Epithelial cell of umbilical artery (primary cell): ENCODE results near the gene ENTPD5. TPM values are rescaled to one million over a fixed set of nuclear protein-coding genes. Genes with fewer than 3 reads are reported as not detected.

ENCODE experiments used
- total RNA-seq: library from RNA; depleted of rRNA; stranded (reverse); fragments of >200 nt; gene quantifications from 2 replicates; pipeline ENCODE4 v1.2.3, GENCODE V29; 2014

The ENTPD5 gene, protein sequence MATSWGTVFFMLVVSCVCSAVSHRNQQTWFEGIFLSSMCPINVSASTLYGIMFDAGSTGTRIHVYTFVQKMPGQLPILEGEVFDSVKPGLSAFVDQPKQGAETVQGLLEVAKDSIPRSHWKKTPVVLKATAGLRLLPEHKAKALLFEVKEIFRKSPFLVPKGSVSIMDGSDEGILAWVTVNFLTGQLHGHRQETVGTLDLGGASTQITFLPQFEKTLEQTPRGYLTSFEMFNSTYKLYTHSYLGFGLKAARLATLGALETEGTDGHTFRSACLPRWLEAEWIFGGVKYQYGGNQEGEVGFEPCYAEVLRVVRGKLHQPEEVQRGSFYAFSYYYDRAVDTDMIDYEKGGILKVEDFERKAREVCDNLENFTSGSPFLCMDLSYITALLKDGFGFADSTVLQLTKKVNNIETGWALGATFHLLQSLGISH
- total RNA-seq = 6.8 TPM in 2 replicates

DNA sequence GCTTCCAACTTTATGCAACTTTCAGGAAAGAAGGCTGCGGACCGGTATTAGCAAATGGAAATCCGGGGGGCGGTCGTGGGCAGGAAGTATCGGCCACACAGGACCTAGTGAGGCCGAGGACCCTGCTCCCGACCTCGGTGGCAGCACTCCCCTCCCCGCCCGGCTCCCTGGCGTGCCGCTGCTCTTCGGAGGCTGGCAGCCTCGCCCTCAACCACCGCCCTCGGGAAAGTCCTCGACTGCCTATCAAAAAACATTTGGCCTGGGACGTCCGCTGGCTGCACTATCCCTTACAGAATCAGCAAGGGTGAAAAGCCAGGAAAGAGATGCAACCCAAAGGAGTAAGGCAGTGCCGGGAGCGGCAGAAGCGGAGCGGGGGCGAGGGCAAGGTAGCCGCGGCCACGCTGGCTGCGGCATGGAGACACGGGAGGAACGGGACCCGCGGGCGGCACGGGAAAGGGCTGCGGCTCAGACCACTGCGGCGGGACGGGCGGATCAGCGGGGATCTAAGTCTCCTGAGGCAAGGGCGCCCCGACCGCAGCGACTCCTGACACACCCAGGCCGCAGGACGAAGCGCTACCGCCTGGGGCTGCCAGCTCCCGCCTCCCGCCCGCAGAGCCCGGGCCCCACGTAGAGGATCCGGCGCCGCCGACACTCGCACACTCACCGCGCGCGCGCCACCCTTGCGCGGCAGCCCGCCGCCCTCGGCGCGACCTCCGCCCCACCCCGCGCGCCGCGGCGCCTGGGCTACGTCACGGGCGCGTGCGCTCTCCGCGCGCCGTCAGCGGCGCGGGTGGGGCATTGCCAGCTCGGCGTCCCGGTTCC lies at the start of gene ENTPD5, which contains the start of gene BBOF1:
Gene ENTPD5 (minus strand): TSS at position 703 of the 822 bp plus-strand sequence. CDS start 31,186 bp downstream, outside the sequence.
Gene BBOF1 (plus strand): TSS at position 764 of the 822 bp plus-strand sequence. CDS start 130 bp downstream, outside the sequence.

DNA sequence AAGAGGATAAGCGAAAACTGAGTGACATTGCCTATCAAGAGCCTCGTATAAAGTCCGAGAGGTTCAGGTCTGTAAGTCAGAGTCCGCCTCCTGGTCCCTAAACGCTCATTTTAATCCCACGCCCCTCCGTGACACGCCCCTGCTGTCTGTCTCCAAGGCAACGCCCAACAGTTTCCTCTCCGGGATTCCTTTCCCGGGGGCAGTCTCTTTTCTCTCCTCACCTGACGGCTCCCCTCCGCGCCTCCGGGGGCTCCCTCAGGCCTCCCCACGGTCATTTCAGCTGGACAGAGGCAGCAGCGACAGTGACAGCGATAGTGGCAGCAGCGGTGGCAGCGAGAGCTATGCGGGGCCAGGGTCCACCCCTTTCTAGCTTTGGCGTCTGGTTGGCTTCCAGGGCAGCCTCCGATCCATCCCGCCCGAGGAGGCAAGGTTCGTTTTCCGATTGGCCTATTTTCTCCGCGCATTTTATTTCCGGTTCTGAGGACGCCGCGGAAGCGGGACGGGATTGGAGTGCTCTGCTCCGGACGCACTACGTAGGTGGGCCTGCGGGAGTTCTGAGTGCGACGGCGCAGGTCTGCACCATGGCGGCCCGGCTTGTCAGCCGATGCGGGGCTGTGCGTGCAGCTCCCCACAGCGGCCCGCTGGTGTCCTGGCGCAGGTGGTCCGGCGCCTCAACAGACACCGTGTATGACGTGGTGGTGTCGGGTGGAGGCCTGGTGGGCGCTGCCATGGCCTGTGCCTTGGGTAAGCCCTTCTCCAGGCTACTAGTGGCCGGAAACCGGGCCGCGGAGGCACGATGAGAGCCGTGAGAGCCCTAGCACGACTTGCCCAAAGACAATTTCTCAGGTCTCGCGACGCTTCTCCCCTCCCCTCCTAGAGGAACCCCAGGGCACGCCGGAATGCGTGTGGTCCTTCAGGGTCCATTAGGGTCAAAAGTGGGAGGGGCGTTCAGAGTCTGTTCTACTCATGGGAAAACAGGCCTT lies 69.0 kb downstream of the ENTPD5 start, which contains the start of the genes COQ6 and FAM161B:
Gene COQ6 (plus strand): TSS at position 551 of the 983 bp plus-strand sequence. CDS start 31 bp downstream, at position 582.
Gene FAM161B (minus strand): TSS at position 343 of the 983 bp plus-strand sequence. CDS start 68 bp downstream, at position 275.

Other genes with a start within 250 kb of the ENTPD5 start
- 1.9 and 2.1 TPM in 2 replicates for gene PTGR2, start 167.5 kb downstream of the ENTPD5 start, total RNA-seq
- 67.9 and 72.0 TPM in 2 replicates for gene ZNF410, start 132.4 kb downstream of the ENTPD5 start, total RNA-seq
- gene FAM161B, start 69.2 kb downstream of the ENTPD5 start, total RNA-seq = 1.7 and 1.9 TPM in 2 replicates
- 15.5 and 18.8 TPM in 2 replicates for gene COQ6, start 69.0 kb downstream of the ENTPD5 start, total RNA-seq
- gene BBOF1, start 61 bp upstream of the ENTPD5 start, total RNA-seq = 1.9 and 2.4 TPM in 2 replicates
- gene ALDH6A1, start 65.2 kb upstream of the ENTPD5 start, total RNA-seq = 14.3 and 24.2 TPM in 2 replicates
- gene LIN52, start 65.7 kb upstream of the ENTPD5 start, total RNA-seq = 9.1 and 10.9 TPM in 2 replicates
- not detected in 2 replicates for gene VSX2, start 220.2 kb upstream of the ENTPD5 start, total RNA-seq